Endodermal cell (in vitro differentiated cells): ENCODE measurements around the gene DQX1. TPM values are rescaled to one million over a fixed set of nuclear protein-coding genes. Genes with fewer than 3 reads are reported as not detected.
"Not testable (repeated sequence)": the region's sequence is repeated elsewhere in the genome, so short reads cannot be mapped to it uniquely, and the experiment has no call there.

Source experiments
- DNase-seq: peaks from one replicate; pipeline ENCODE4 v3.0.0-alpha.2; 2017
- H3K27ac ChIP-seq: 2 replicates; pipeline ENCODE4 v1.5.1; 2013; ENCODE audit warnings: mild to moderate bottlenecking, low read depth, low read length, moderate library complexity
- H3K27me3 ChIP-seq: 2 replicates; pipeline ENCODE4 v1.6.1; 2013; ENCODE audit warnings: mild to moderate bottlenecking, low read length, moderate library complexity; ENCODE audit not compliant: insufficient read depth, control insufficient read depth, poor library complexity, severe bottlenecking
- H3K36me3 ChIP-seq: 2 replicates; pipeline ENCODE4 v1.7.0; 2013; ENCODE audit warnings: mild to moderate bottlenecking, low read length, moderate library complexity; ENCODE audit not compliant: control insufficient read depth, insufficient read depth
- H3K4me1 ChIP-seq: one replicate; pipeline ENCODE4 v1.7.0; 2013; ENCODE audit warnings: low read length; ENCODE audit not compliant: control insufficient read depth, insufficient read depth
- H3K4me3 ChIP-seq: 2 replicates; pipeline ENCODE4 v1.5.1; 2013; ENCODE audit warnings: mild to moderate bottlenecking, low read length, moderate library complexity
- H3K9ac ChIP-seq: 2 replicates; pipeline ENCODE4 v1.6.1; 2013; ENCODE audit warnings: mild to moderate bottlenecking, low read length, moderate library complexity; ENCODE audit not compliant: poor library complexity, severe bottlenecking; ENCODE audit errors: extremely low read depth
- H3K9me3 ChIP-seq: 2 replicates; pipeline ENCODE4 v1.6.1; 2013; ENCODE audit warnings: mild to moderate bottlenecking, low read length, moderate library complexity; ENCODE audit not compliant: control insufficient read depth
- H3K27ac Mint-ChIP-seq: 2 replicates; pipeline ENCODE4 v1.8.0; 2020; ENCODE audit warnings: mixed read lengths
- H3K27me3 Mint-ChIP-seq: 2 replicates; pipeline ENCODE4 v1.8.0; 2021; ENCODE audit warnings: mild to moderate bottlenecking, mixed read lengths; ENCODE audit not compliant: insufficient read depth
- H3K36me3 Mint-ChIP-seq: 2 replicates; pipeline ENCODE4 v1.8.0; 2020; ENCODE audit warnings: low read depth, mixed read lengths
- H3K4me1 Mint-ChIP-seq: 2 replicates; pipeline ENCODE4 v1.8.0; 2020; ENCODE audit warnings: mixed read lengths
- H3K4me3 Mint-ChIP-seq: 2 replicates; pipeline ENCODE4 v1.8.0; 2020; ENCODE audit warnings: mild to moderate bottlenecking, moderate library complexity, mixed read lengths
- H3K9me3 Mint-ChIP-seq: 2 replicates; pipeline ENCODE4 v1.8.0; 2020; ENCODE audit warnings: mild to moderate bottlenecking, mixed read lengths
- CTCF ChIP-seq: fragments of 200-600 bp; sonication (generic); conservative IDR thresholded peaks from 2 replicates; pipeline ENCODE4 v1.5.0; 2021; ENCODE audit warnings: antibody characterized with exemption, mild to moderate bottlenecking
- WGBS, 2 experiments: methylation state at CpG; one replicate each; pipeline versions ENCODE4 v1.1.5 to v1.1.7; 2013; ENCODE audit warnings: missing lambda C conversion rate in 2 of 2, mixed read lengths in 1 of 2; ENCODE audit not compliant: insufficient coverage in 1 of 2, insufficient read length in 1 of 2; 5-methylcytosine and 5-hydroxymethylcytosine counted together
- total RNA-seq, 2 donors: library from RNA; stranded (reverse); fragmentation: NEBNext Ultra II Directional in 1 of 2; extraction: Animal tissue kit (Norgen Biotek cat#: 25700) in 1 of 2; gene quantifications; 2 replicates in 1 of 2; 3 replicates in 1 of 2; pipeline ENCODE4 v1.2.1, GENCODE V29; 2021

DQX1 gene
- total RNA-seq, 2 donors from 2014 or later: 0.93 to 1.1 TPM

- peak overlapping the region; percentile 4 for H3K27ac Mint-ChIP-seq
- no peak overlapping the region for H3K4me3 ChIP-seq
- no peak overlapping the region for H3K9ac ChIP-seq
- no peak for DNase-seq
- H3K4me1 Mint-ChIP-seq: no peaks in the 10 kb centered on the region
- H3K9me3 ChIP-seq: no peaks in the 10 kb centered on the region
- H3K27ac ChIP-seq: no peak overlapping the region
- peaks cover 28% of the 10 kb centered on the region for H3K36me3 ChIP-seq
- H3K27me3 Mint-ChIP-seq: no peaks in the 10 kb centered on the region
- TF ChIP-seq CTCF: peak; percentile 25
- no peaks in the 10 kb centered on the region for H3K9me3 Mint-ChIP-seq
- H3K4me3 Mint-ChIP-seq: no peak overlapping the region
- no peaks in the 10 kb centered on the region for H3K27me3 ChIP-seq
- WGBS, 2 experiments: 92 to 95% methylated on average over 7 to 9 of the region's 9 CpGs
- H3K36me3 Mint-ChIP-seq: peaks cover 43% of the 10 kb centered on the region
- H3K4me1 ChIP-seq: no peaks in the 10 kb centered on the region
Measured at GRCh38 chr2:74488643-74489481, 37.2 kb downstream of the DQX1 start.

- Mint-ChIP-seq H3K36me3 (peaks cover 22% of the 10 kb centered on the region), H3K9me3 (no peaks in the 10 kb centered on the region), H3K4me1 (peaks cover 5% of the 10 kb centered on the region), H3K4me3 (no peak overlapping the region), H3K27me3 (no peaks in the 10 kb centered on the region), H3K27ac (no peak overlapping the region)
- no peaks in the 10 kb centered on the region for H3K27me3 ChIP-seq
- no peak overlapping the region for H3K4me3 ChIP-seq
- no peak for TF ChIP-seq CTCF
- no peaks in the 10 kb centered on the region for H3K9me3 ChIP-seq
- no peaks in the 10 kb centered on the region for H3K4me1 ChIP-seq
- no peak overlapping the region for H3K9ac ChIP-seq
- no peak for DNase-seq
- WGBS, 2 experiments: 98 to 100% methylated on average over 2 of the region's 2 CpGs
- no peak overlapping the region for H3K27ac ChIP-seq
- peaks cover 10% of the 10 kb centered on the region for H3K36me3 ChIP-seq
Measured at GRCh38 chr2:74486141-74486540, 39.9 kb downstream of the DQX1 start.

GRCh38 chr2:74483675-74484164 lies 42.3 kb downstream of the DQX1 start:
- H3K36me3 Mint-ChIP-seq: peaks cover 29% of the 10 kb centered on the region
- H3K27ac Mint-ChIP-seq: peak overlapping the region; percentile 14
- not testable (repeated sequence) for H3K9me3 Mint-ChIP-seq, H3K4me1 Mint-ChIP-seq, H3K27ac ChIP-seq, H3K27me3 Mint-ChIP-seq, H3K4me1 ChIP-seq, DNase-seq, H3K9me3 ChIP-seq, H3K9ac ChIP-seq, H3K27me3 ChIP-seq
- 85 to 90% methylated on average over 15 to 19 of the region's 19 CpGs for WGBS, 2 experiments
- peak overlapping the region; percentile 86 for H3K4me3 Mint-ChIP-seq
- Histone ChIP-seq H3K36me3 (peaks cover 17% of the 10 kb centered on the region), H3K4me3 (peak overlapping the region; percentile 96)
